Caco-2 (cell line): ENCODE results near the gene ASAP2. TPM values are rescaled to one million over a fixed set of nuclear protein-coding genes. Genes with fewer than 3 reads are reported as not detected.

Experiments used
- BruUV-seq: library from RNA; stranded (reverse); fragments of 400-500 nt; replicated peaks from 2 replicates; lab custom pipeline; 2021; lab: Mats Ljungman, UMichigan
- CTCF ChIA-PET: fragments of 300-600 bp; sonication (Branson Sonifier 250); formaldehyde crosslinking; loops from one replicate; lab custom pipeline; 2022; ENCODE audit warnings: antibody characterized with exemption; lab: Charles Lee
- POLR2A ChIA-PET: fragments of 300-600 bp; sonication (Branson Sonifier 250); formaldehyde crosslinking; loops from one replicate; lab custom pipeline; 2022; ENCODE audit warnings: antibody characterized with exemption; lab: Charles Lee
- DNase-seq, 2 experiments: peaks; one replicate each; pipeline versions ENCODE4 v3.0.0 to v3.0.0-alpha.2; 2020 to 2022
- H3K27me3 ChIP-seq: replicated peaks from 2 replicates; pipeline ENCODE4 v1.6.0; 2011; ENCODE audit warnings: low read length; ENCODE audit not compliant: control insufficient read depth, insufficient read depth
- H3K36me3 ChIP-seq: 2 replicates; pipeline ENCODE4 v1.5.1; 2011; ENCODE audit warnings: low read length; ENCODE audit not compliant: control insufficient read depth, insufficient read depth
- H3K4me1 ChIP-seq: fragments of 250-450 bp; sonication (Bioruptor Pico); 2 replicates; pipeline ENCODE4 v1.5.1; 2020; ENCODE audit warnings: mild to moderate bottlenecking
- H3K4me3 ChIP-seq: 2 replicates; pipeline ENCODE4 v1.5.1; 2011; ENCODE audit warnings: low read depth, mild to moderate bottlenecking, control low read depth, low read length
- H3K9me3 ChIP-seq: fragments of 250-450 bp; sonication (Bioruptor Pico); 2 replicates; pipeline ENCODE4 v1.5.1; 2020; ENCODE audit warnings: mild to moderate bottlenecking, moderate library complexity
- H3K27ac Mint-ChIP-seq: one replicate; pipeline ENCODE4 v1.8.0; 2022; ENCODE audit warnings: mixed read lengths; ENCODE audit not compliant: unreplicated experiment
- H3K27me3 Mint-ChIP-seq: one replicate; pipeline ENCODE4 v1.8.0; 2022; ENCODE audit warnings: mixed read lengths; ENCODE audit not compliant: insufficient read depth, unreplicated experiment
- H3K36me3 Mint-ChIP-seq: one replicate; pipeline ENCODE4 v1.8.0; 2022; ENCODE audit warnings: mild to moderate bottlenecking, mixed read lengths; ENCODE audit not compliant: insufficient read depth, unreplicated experiment
- H3K4me1 Mint-ChIP-seq: one replicate; pipeline ENCODE4 v1.8.0; 2022; ENCODE audit warnings: low read depth, mixed read lengths; ENCODE audit not compliant: unreplicated experiment
- H3K4me3 Mint-ChIP-seq: one replicate; pipeline ENCODE4 v1.8.0; 2022; ENCODE audit warnings: mild to moderate bottlenecking, moderate library complexity, mixed read lengths; ENCODE audit not compliant: unreplicated experiment
- H3K9me3 Mint-ChIP-seq: one replicate; pipeline ENCODE4 v1.8.0; 2022; ENCODE audit warnings: mixed read lengths; ENCODE audit not compliant: unreplicated experiment
- intact Hi-C: fragments of 100-400 bp; cut with micrococcal nuclease; formaldehyde crosslinking; loops from one replicate; pipeline ENCODE4 v1.10.0; 2022; ENCODE audit not compliant: unreplicated experiment
- total RNA-seq: library from RNA; stranded (reverse); gene quantifications from 2 replicates; pipeline ENCODE4 v1.2.3, GENCODE V29; 2022
- TF ChIP-seq, protein P1 (sequence below), 2 experiments: fragments of 200-600 bp in 1 of 2; IDR thresholded peaks; 1 replicate in 1 of 2; 2 replicates in 1 of 2; pipeline versions ENCODE4 v1.5.1 to v1.8.0; 2011 to 2022; ENCODE audit warnings: antibody characterized with exemption in 1 of 2, control low read depth in 1 of 2, inconsistent platforms in 1 of 2, low read depth in 1 of 2, low read length in 1 of 2, mild to moderate bottlenecking in 1 of 2, moderate library complexity in 1 of 2; ENCODE audit not compliant: insufficient read depth in 1 of 2, severe bottlenecking in 1 of 2, unreplicated experiment in 1 of 2

The ASAP2 gene
- total RNA-seq, 1 experiment from 2014 or later: 25.6 TPM

DNA sequence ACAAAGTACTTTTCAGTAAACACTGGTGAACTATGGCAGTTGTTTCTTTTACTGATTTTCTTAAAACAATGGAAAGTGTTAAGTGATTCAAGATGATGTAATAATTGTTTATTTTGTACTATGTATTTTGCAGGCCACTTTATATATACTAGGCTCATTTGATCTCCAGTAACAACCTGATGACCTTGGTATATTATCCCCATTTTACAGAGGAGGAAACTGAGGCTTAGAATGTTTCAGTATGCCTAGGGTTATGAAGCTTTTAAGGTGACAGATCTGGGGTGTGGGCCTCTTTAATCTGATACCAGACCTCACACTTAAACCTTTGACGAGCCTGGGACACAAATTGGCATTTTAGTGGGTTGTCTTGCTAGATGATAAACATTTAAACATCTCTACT lies 153.5 kb downstream of the ASAP2 start:
- Histone ChIP-seq H3K9me3 (no peaks in the 10 kb centered on the region), H3K36me3 (no peaks in the 10 kb centered on the region; the same call in 1 of the 2 replicates), H3K27me3 (no peaks in the 10 kb centered on the region), H3K4me3 (no peak overlapping the region), H3K4me1 (peaks cover 9% of the 10 kb centered on the region; the same call in 1 of the 2 replicates)
- CTCF ChIA-PET: no interaction called here
- Mint-ChIP-seq H3K9me3 (no peaks in the 10 kb centered on the region), H3K27ac (no peak overlapping the region), H3K4me3 (no peak overlapping the region), H3K36me3 (peaks cover 27% of the 10 kb centered on the region), H3K27me3 (no peaks in the 10 kb centered on the region), H3K4me1 (peaks cover 10% of the 10 kb centered on the region)
- POLR2A ChIA-PET: no interaction called here
- intact Hi-C loops: no loop called here
- no peak for DNase-seq
- TF ChIP-seq, protein P1, sequence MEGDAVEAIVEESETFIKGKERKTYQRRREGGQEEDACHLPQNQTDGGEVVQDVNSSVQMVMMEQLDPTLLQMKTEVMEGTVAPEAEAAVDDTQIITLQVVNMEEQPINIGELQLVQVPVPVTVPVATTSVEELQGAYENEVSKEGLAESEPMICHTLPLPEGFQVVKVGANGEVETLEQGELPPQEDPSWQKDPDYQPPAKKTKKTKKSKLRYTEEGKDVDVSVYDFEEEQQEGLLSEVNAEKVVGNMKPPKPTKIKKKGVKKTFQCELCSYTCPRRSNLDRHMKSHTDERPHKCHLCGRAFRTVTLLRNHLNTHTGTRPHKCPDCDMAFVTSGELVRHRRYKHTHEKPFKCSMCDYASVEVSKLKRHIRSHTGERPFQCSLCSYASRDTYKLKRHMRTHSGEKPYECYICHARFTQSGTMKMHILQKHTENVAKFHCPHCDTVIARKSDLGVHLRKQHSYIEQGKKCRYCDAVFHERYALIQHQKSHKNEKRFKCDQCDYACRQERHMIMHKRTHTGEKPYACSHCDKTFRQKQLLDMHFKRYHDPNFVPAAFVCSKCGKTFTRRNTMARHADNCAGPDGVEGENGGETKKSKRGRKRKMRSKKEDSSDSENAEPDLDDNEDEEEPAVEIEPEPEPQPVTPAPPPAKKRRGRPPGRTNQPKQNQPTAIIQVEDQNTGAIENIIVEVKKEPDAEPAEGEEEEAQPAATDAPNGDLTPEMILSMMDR (IDR thresholded peaks at IDR 0.05; ENCODE audit: insufficient read depth in 1 of 2, low read depth in 1 of 2, low read length in 1 of 2, severe bottlenecking in 1 of 2, unreplicated experiment in 1 of 2): no peak
- BruUV-seq: no TSS peak

DNA sequence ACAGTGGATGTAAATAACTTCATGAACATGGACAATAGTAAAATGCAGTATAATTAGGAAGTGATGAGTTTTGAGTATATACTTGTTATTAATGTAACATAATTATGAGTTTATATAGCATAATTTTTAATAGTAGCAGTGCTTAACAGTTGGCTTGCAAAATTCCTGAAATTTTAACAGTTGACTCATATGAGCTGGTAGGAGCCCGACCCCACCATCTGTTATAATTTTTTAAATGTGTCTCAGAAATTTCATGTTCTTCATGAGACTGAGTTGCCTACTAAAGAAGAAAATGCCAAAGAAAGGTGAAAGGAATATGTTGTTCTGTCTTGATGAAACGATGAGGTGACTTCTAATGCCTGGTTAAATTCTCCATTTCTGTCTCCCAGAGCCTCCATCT lies 154.1 kb downstream of the ASAP2 start:
- CTCF ChIA-PET: no interaction called here
- H3K9me3 ChIP-seq: no peaks in the 10 kb centered on the region
- BruUV-seq: no TSS peak
- Mint-ChIP-seq H3K4me1 (peaks cover 10% of the 10 kb centered on the region), H3K4me3 (no peak overlapping the region), H3K27ac (no peak overlapping the region), H3K36me3 (peaks cover 27% of the 10 kb centered on the region), H3K9me3 (no peaks in the 10 kb centered on the region), H3K27me3 (no peaks in the 10 kb centered on the region)
- POLR2A ChIA-PET: no interaction called here
- peaks cover 9% of the 10 kb centered on the region; the same call in 1 of the 2 replicates for H3K4me1 ChIP-seq
- TF ChIP-seq, protein P1 (IDR thresholded peaks at IDR 0.05; ENCODE audit: insufficient read depth in 1 of 2, low read depth in 1 of 2, low read length in 1 of 2, severe bottlenecking in 1 of 2, unreplicated experiment in 1 of 2): no peak
- no peak overlapping the region for H3K4me3 ChIP-seq
- no peaks in the 10 kb centered on the region for H3K27me3 ChIP-seq
- intact Hi-C loops: no loop called here
- no peaks in the 10 kb centered on the region; the same call in none of the 2 replicates for H3K36me3 ChIP-seq
- no peak for DNase-seq

DNA sequence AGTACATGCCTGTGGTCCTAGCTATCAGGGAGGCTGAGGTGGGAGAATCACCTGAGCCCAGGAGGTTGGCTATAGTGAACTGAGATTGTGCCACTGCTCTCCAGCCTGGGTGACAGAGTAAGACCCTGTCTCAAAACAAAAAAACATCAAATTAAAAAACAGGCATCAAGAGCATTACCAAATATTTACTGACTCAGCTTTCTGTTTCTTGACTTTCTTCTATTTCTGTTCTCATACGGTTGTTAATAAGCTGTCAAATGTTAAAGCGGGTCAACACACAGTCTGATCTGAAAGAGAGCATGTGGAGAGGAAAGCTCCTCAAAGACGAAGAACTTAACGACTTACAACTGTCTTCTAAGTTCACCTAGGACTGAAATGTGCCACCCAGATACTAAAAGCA lies 157.8 kb downstream of the ASAP2 start:
- Mint-ChIP-seq H3K27me3 (no peaks in the 10 kb centered on the region), H3K36me3 (peaks cover 31% of the 10 kb centered on the region), H3K4me1 (peaks cover 13% of the 10 kb centered on the region), H3K9me3 (no peaks in the 10 kb centered on the region), H3K4me3 (no peak overlapping the region), H3K27ac (no peak overlapping the region)
- H3K27me3 ChIP-seq: no peaks in the 10 kb centered on the region
- intact Hi-C loops: no loop called here
- TF ChIP-seq, protein P1 (IDR thresholded peaks at IDR 0.05; ENCODE audit: insufficient read depth in 1 of 2, low read depth in 1 of 2, low read length in 1 of 2, severe bottlenecking in 1 of 2, unreplicated experiment in 1 of 2): no peak
- ChIA-PET POLR2A (interaction anchor here (0.6 kb wide), 1 partner anchor 342 kb away, joined by 3 read pairs; no protein-coding TSS in a partner anchor), CTCF (no interaction called here)
- no peaks in the 10 kb centered on the region for H3K9me3 ChIP-seq
- no TSS peak for BruUV-seq
- DNase-seq: no peak
- H3K4me1 ChIP-seq: peaks cover 9% of the 10 kb centered on the region; the same call in 1 of the 2 replicates
- peaks cover 2% of the 10 kb centered on the region for H3K36me3 ChIP-seq
- H3K4me3 ChIP-seq: no peak overlapping the region
